GM18907 (cell line): ENCODE data around the gene TTC5.
A peak's percentile ranks its signal among the peaks of the same experiment; 100 is the strongest.
"Not testable (repeated sequence)": the region's sequence is repeated elsewhere in the genome, so short reads cannot be mapped to it uniquely, and the experiment has no call there.

Source experiments
- ATAC-seq: cut with Tn5 transposase; IDR thresholded peaks from one replicate; pipeline ENCODE4 v1.9.1; 2021; ENCODE audit warnings: mild to moderate bottlenecking, moderate library complexity; ENCODE audit not compliant: unreplicated experiment

TTC5 gene

DNA sequence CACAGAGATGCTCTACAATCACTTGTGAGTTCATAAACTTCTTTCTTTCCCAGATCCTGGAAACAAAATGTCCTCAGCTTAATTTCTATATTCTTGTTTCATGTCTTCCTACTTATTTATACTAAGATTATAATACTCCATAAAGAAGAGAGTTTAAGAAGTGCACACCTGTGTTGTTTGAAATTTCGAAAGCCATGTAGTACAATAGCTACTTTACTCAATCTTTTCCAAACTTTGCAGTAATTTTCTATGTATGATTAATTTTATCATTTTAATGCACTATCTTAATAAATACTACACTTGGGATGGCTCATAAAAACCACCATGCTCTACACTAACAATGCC lies 300 bp upstream of the TTC5 start:
- ATAC-seq: no peak

DNA sequence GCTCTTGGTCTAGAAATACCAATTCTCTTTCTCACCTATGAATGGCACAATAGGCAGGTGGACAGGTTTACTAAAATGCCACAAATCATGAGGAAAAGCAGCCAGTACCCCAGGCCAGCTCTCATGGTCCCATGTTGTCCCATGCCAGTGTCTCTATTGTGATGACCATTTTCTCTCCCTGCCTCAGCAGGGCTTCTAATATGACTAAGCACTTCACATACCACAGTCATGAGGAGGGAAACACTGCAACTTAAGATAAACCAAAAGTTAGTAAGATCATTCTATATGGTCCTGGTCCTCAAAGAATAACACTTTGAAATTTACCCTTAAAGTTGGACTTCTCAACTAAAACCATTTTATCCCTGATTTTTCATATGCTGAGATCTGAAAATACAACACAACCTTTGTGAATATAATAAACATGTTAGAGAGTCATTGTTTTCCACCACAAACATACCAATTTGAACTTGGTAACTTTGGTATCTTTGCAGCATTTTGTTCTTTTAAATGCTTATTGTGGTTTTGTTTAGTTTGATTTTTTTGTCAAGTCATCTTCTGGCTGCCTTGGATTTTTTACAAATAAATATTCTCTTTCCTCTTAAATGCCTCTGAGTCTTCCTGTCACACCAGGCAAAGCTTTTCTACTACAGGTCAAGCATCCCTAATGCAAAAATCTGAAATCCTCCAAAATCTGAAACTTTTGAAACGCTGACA lies 3.6 kb downstream of the TTC5 start:
- ATAC-seq: no peak

GRCh38 chr14:20295067-20295466 lies 10.7 kb downstream of the TTC5 start:
- ATAC-seq: peak; percentile 93

DNA sequence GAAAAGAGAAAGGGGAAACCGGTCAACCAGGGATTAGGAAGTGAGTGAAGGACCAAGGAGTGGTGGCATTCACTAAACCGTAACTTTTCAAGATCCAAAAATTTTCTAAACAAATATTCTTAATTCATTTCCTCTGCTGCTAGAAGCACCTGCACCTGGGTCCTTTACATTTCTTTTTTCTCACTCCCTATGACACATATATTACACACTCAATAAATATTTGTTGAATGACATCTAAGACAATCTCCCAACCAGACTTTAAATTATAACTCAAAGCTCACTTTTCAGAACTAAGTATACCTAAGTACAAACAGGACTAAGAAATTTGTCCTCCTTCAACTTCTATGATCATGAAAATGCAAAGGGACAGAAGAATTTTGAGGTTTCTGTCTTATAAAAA lies 11.1 kb downstream of the TTC5 start:
- ATAC-seq: no peak

GRCh38 chr14:20281998-20282397 lies 23.8 kb downstream of the TTC5 start:
- not testable (repeated sequence) for ATAC-seq

GRCh38 chr14:20280265-20280664 lies 25.5 kb downstream of the TTC5 start:
- ATAC-seq: not testable (repeated sequence)

DNA sequence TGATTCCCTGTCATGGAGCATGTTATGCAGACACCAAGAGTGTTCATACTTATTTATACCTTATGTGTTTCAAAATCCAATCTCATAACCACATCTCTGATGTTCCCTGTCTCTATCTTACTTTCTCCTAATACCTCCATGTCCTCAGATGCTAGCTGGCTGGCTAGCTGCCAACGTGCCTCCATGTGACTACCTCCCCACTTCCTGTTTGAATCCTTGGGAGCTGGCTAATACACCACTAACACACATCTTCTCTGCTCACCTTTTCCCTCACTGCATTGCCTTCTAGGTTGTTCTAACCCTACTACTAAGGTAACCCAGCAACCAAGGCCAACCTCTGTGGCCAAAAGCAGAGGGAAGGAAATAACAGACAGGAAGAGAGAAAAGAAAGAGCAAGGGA lies 27.3 kb downstream of the TTC5 start:
- no peak for ATAC-seq

DNA sequence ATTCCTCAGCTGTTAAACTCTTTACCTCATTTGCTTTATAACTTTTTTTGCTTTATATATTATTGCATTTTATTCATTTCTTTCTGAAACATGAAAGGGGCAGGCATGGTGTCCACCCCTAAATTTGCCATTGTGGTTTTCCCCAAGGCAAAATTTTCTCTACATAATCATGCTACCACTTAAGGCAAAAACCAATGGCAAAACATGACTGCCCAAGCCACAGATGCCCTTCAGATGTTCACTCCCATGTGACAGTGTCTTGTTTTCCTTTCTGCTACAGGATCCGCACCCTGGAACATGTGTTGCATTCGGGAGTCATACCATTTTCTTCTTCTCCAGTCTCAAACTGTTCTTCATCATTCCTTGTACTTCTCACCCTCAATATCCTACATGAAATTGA lies 28.3 kb downstream of the TTC5 start:
- no peak for ATAC-seq

DNA sequence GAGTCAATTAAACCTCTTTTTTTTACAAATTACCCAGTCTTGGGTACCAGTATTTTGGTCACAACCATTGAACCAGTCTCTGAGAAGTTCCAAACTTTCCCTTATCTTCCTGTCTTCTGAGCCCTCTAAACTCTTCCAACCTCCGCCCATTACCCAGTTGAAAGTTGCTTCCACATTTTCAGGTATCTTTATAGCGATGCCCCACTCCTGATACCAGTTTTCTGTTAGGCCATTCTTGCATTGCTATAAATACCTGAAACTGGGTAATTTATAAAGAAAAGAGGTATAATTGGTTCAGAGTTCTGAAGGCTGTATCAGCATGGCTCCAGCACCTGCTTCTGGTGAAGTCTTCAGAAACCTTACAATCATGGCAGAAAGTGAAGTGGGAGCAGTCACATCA lies 31.7 kb downstream of the TTC5 start:
- ATAC-seq: no peak

DNA sequence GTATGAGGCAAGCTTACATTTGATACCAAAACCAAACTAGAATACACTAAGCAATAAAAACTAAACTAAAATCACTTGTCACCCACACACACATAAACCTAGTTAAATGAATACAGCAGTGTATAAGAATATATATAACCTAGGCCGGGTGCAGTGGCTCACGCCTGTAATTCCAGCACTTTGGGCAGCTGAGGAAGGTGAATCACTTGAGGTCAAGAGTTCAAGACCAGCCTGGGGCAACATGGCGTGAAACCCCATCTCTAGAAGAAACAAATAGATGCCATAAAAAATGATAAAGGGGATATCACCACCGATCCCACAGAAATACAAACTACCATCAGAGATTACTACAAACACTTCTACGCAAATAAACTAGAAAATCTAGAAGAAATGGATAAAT lies 41.4 kb downstream of the TTC5 start:
- not testable (repeated sequence) for ATAC-seq

GRCh38 chr14:20262642-20263128 lies 43.1 kb downstream of the TTC5 start:
- no peak for ATAC-seq

GRCh38 chr14:20247646-20248246 lies 58.0 kb downstream of the TTC5 start:
- ATAC-seq: no peak
